22Rv1 (cell line): ENCODE measurements around the gene RBBP6.
"Not testable (repeated sequence)": the region's sequence is repeated elsewhere in the genome, so short reads cannot be mapped to it uniquely, and the experiment has no call there.

Experiments
- ZFX ChIP-seq: fragments of 450-650 bp; IDR thresholded peaks from 2 replicates; pipeline ENCODE4 v1.6.1; 2017; ENCODE audit warnings: antibody characterized with exemption, borderline replicate concordance
- TF ChIP-seq, protein P1 (sequence below): fragments of 450-650 bp; IDR thresholded peaks from 2 replicates; pipeline ENCODE4 v1.5.1; 2017; ENCODE audit warnings: mild to moderate bottlenecking

DNA sequence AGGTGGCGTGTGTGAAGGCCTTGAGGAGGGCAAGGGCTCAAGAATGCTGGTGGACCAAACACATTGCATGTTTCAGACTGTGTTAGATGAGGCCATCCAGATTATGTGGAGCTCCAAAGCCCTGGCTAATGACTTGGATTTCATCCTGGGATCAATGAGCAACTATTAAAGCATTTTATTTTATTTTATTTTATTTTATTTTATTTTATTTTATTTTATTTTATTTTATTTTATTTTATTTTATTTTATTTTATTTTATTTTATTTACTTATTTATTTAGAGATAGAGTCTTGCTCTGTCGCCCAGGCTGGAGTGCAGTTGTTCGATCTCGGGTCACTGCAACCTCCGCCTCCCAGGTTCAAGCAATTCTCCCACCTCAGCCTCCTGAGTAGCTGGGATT is 73.9 kb downstream of the RBBP6 start:
- TF ChIP-seq, protein P1, sequence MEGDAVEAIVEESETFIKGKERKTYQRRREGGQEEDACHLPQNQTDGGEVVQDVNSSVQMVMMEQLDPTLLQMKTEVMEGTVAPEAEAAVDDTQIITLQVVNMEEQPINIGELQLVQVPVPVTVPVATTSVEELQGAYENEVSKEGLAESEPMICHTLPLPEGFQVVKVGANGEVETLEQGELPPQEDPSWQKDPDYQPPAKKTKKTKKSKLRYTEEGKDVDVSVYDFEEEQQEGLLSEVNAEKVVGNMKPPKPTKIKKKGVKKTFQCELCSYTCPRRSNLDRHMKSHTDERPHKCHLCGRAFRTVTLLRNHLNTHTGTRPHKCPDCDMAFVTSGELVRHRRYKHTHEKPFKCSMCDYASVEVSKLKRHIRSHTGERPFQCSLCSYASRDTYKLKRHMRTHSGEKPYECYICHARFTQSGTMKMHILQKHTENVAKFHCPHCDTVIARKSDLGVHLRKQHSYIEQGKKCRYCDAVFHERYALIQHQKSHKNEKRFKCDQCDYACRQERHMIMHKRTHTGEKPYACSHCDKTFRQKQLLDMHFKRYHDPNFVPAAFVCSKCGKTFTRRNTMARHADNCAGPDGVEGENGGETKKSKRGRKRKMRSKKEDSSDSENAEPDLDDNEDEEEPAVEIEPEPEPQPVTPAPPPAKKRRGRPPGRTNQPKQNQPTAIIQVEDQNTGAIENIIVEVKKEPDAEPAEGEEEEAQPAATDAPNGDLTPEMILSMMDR, result not testable (repeated sequence)
- TF ChIP-seq ZFX, result not testable (repeated sequence)
